K562 (cell line): ENCODE measurements around the gene LLGL1.

ENCODE experiments used
- ATF7 ChIP-seq: fragments of 450-650 bp; IDR thresholded peaks from 2 replicates; pipeline ENCODE4 v1.7.1; 2014; ENCODE audit warnings: mild to moderate bottlenecking, moderate library complexity
- BRF1 ChIP-seq: IDR thresholded peaks from 3 replicates; pipeline ENCODE4 v1.6.1; 2011; ENCODE audit warnings: borderline replicate concordance, mild to moderate bottlenecking; ENCODE audit not compliant: insufficient read length; ENCODE audit errors: extremely low read depth
- CREM ChIP-seq: IDR thresholded peaks from 2 replicates; pipeline ENCODE4 v1.6.1; 2014; ENCODE audit warnings: antibody characterized with exemption, low read depth
- IRF9 ChIP-seq: fragments of 450-650 bp; IDR thresholded peaks from 2 replicates; pipeline ENCODE4 v1.6.1; 2016; ENCODE audit warnings: missing biosample characterization, missing genetic modification characterization
- L3MBTL2 ChIP-seq: fragments of 450-650 bp; IDR thresholded peaks from 2 replicates; pipeline ENCODE4 v1.6.1; 2016; ENCODE audit warnings: mild to moderate bottlenecking, moderate library complexity
- MAFF ChIP-seq: IDR thresholded peaks from 2 replicates; pipeline ENCODE4 v1.6.1; 2012; ENCODE audit warnings: low read length, improper control_type of control experiment
- NFE2L1 ChIP-seq: fragments of 450-650 bp; IDR thresholded peaks from 2 replicates; pipeline ENCODE4 v1.6.1; 2016; ENCODE audit warnings: missing genetic modification characterization, low read depth, mild to moderate bottlenecking, missing compliant biosample characterization, moderate library complexity, borderline replicate concordance
- POLR2A ChIP-seq: fragments of 450-650 bp; conservative IDR thresholded peaks from 2 replicates; pipeline ENCODE4 v1.6.1; 2016
- SRSF9 ChIP-seq: fragments of 200-400 bp; formaldehyde crosslinking; IDR thresholded peaks from 2 replicates; pipeline ENCODE4 v1.6.1; 2017; ENCODE audit warnings: low read depth, low read length, borderline replicate concordance
- XRCC3 ChIP-seq: fragments of 450-650 bp; IDR thresholded peaks from 2 replicates; pipeline ENCODE4 v1.6.1; 2017; ENCODE audit warnings: mild to moderate bottlenecking, moderate library complexity
- ZNF408 ChIP-seq: fragments of 250-450 bp; sonication (Bioruptor Pico); IDR thresholded peaks from 2 replicates; pipeline ENCODE4 v1.4.0; 2020; ENCODE audit warnings: low read depth, mild to moderate bottlenecking, moderate library complexity

GRCh38 chr17:18231164-18231563 lies 5.7 kb downstream of the LLGL1 start:
- TF ChIP-seq L3MBTL2 = no peak
- TF ChIP-seq SRSF9 = no peak
- TF ChIP-seq POLR2A = no peak
- TF ChIP-seq MAFF = no peak
- TF ChIP-seq NFE2L1 = no peak
- no peak for TF ChIP-seq IRF9
- no peak for TF ChIP-seq ATF7
- TF ChIP-seq ZNF408 (CRISPR knock-in tag) = no peak
- no peak for TF ChIP-seq CREM
- no peak for TF ChIP-seq XRCC3
- no peak for TF ChIP-seq BRF1
